HepG2 (cell line): ENCODE results near the gene EFEMP2. TPM values are rescaled to one million over a fixed set of nuclear protein-coding genes. Genes with fewer than 3 reads are reported as not detected.

Experiments
- ATF7 ChIP-seq, 2 experiments: fragments of 450-650 bp in 1 of 2; sonication (generic) in 1 of 2; formaldehyde crosslinking in 1 of 2; IDR thresholded peaks; 2 replicates each; pipeline versions ENCODE4 v1.4.0 to v1.6.1; 2016 to 2020; ENCODE audit warnings: antibody characterized with exemption in 1 of 2, mild to moderate bottlenecking in 1 of 2, missing genetic modification reagents in 1 of 2
- BHLHE40 ChIP-seq: IDR thresholded peaks from 2 replicates; pipeline ENCODE4 v1.6.1; 2011; ENCODE audit warnings: low read length, improper control_type of control experiment
- CTCF ChIP-seq: sonication (generic); formaldehyde crosslinking; IDR thresholded peaks from 2 replicates; pipeline ENCODE4 v1.5.0; 2020; ENCODE audit warnings: mild to moderate bottlenecking, missing genetic modification reagents, moderate library complexity
- GABPA ChIP-seq, 2 experiments: IDR thresholded peaks; 2 replicates each; pipeline ENCODE4 v1.6.1; 2011 to 2016; ENCODE audit warnings: low read depth in 2 of 2, low read length in 1 of 2, missing biosample characterization in 1 of 2, missing genetic modification characterization in 1 of 2
- HCFC1 ChIP-seq: fragments of 150-350 bp; IDR thresholded peaks from 2 replicates; pipeline ENCODE4 v1.6.1; 2014; ENCODE audit warnings: low read depth, low read length
- HMG20B ChIP-seq: conservative IDR thresholded peaks from 2 replicates; pipeline ENCODE4 v1.6.1; 2016; ENCODE audit warnings: missing genetic modification reagents, missing compliant biosample characterization
- HOXA9 ChIP-seq: sonication (generic); formaldehyde crosslinking; IDR thresholded peaks from 2 replicates; pipeline ENCODE4 v1.8.1; 2022; ENCODE audit warnings: missing genetic modification reagents, mild to moderate bottlenecking, moderate library complexity, borderline replicate concordance
- ISL2 ChIP-seq: sonication (generic); formaldehyde crosslinking; IDR thresholded peaks from 2 replicates; pipeline ENCODE4 v1.5.0; 2020; ENCODE audit warnings: missing genetic modification reagents
- MLLT10 ChIP-seq: sonication (generic); formaldehyde crosslinking; IDR thresholded peaks from 2 replicates; pipeline ENCODE4 v1.4.0; 2020; ENCODE audit warnings: missing genetic modification reagents
- NR3C1 ChIP-seq: sonication (generic); formaldehyde crosslinking; IDR thresholded peaks from 2 replicates; pipeline ENCODE4 v1.4.0; 2020; ENCODE audit warnings: missing genetic modification reagents
- PRMT3 ChIP-seq: sonication (generic); formaldehyde crosslinking; IDR thresholded peaks from 2 replicates; pipeline ENCODE4 v1.8.1; 2022; ENCODE audit warnings: low read depth, mild to moderate bottlenecking, moderate library complexity, missing genetic modification reagents, borderline replicate concordance
- SAFB2 ChIP-seq: sonication (generic); formaldehyde crosslinking; IDR thresholded peaks from 2 replicates; pipeline ENCODE4 v1.5.1; 2020; ENCODE audit warnings: missing genetic modification reagents, low read depth, mild to moderate bottlenecking, borderline replicate concordance
- SAP130 ChIP-seq: IDR thresholded peaks from 2 replicates; pipeline ENCODE4 v1.6.1; 2016; ENCODE audit warnings: low read depth
- SMAD9 ChIP-seq: sonication (generic); formaldehyde crosslinking; IDR thresholded peaks from 2 replicates; pipeline ENCODE4 v1.5.1; 2020; ENCODE audit warnings: mild to moderate bottlenecking, missing genetic modification reagents
- SMYD3 ChIP-seq: sonication (generic); formaldehyde crosslinking; IDR thresholded peaks from 2 replicates; pipeline ENCODE4 v1.8.1; 2023; ENCODE audit warnings: mild to moderate bottlenecking, missing genetic modification reagents
- SOX6 ChIP-seq, 2 experiments: fragments of 450-650 bp in 1 of 2; sonication (generic) in 1 of 2; formaldehyde crosslinking in 1 of 2; IDR thresholded peaks; 2 replicates each; pipeline versions ENCODE4 v1.4.0 to v1.6.1; 2017 to 2020; ENCODE audit warnings: antibody characterized with exemption in 1 of 2, mild to moderate bottlenecking in 1 of 2, missing genetic modification reagents in 1 of 2
- ZBTB26 ChIP-seq: IDR thresholded peaks from 2 replicates; pipeline ENCODE4 v1.6.1; 2016; ENCODE audit warnings: missing compliant biosample characterization, missing genetic modification reagents, borderline replicate concordance
- ZEB1 ChIP-seq: IDR thresholded peaks from 2 replicates; pipeline ENCODE4 v1.6.1; 2012; ENCODE audit warnings: mild to moderate bottlenecking, low read depth, inconsistent platforms; ENCODE audit not compliant: insufficient replicate concordance
- ZNF274 ChIP-seq: sonication (generic); formaldehyde crosslinking; IDR thresholded peaks from 2 replicates; pipeline ENCODE4 v1.5.1; 2020; ENCODE audit warnings: mild to moderate bottlenecking, missing genetic modification reagents
- ZNF30 ChIP-seq: sonication (generic); formaldehyde crosslinking; IDR thresholded peaks from 2 replicates; pipeline ENCODE4 v1.5.0; 2020; ENCODE audit warnings: mild to moderate bottlenecking, missing genetic modification reagents
- ZNF432 ChIP-seq: sonication (generic); formaldehyde crosslinking; IDR thresholded peaks from 2 replicates; pipeline ENCODE4 v1.5.0; 2020; ENCODE audit warnings: missing genetic modification reagents, mild to moderate bottlenecking, borderline replicate concordance
- ZNF530 ChIP-seq: sonication (generic); formaldehyde crosslinking; IDR thresholded peaks from 2 replicates; pipeline ENCODE4 v1.5.0; 2020; ENCODE audit warnings: low read depth, mild to moderate bottlenecking, missing genetic modification reagents
- ZNF782 ChIP-seq: sonication (generic); formaldehyde crosslinking; IDR thresholded peaks from 2 replicates; pipeline ENCODE4 v1.4.0; 2020; ENCODE audit warnings: missing genetic modification reagents, mild to moderate bottlenecking, borderline replicate concordance
- ZNF878 ChIP-seq: sonication (generic); formaldehyde crosslinking; IDR thresholded peaks from 2 replicates; pipeline ENCODE4 v1.8.1; 2023; ENCODE audit warnings: mild to moderate bottlenecking, missing genetic modification reagents, moderate library complexity
- ZSCAN22 ChIP-seq: sonication (generic); formaldehyde crosslinking; IDR thresholded peaks from 2 replicates; pipeline ENCODE4 v1.4.0; 2020; ENCODE audit warnings: mild to moderate bottlenecking, missing genetic modification reagents
- polyA plus RNA-seq, 8 experiments: library from polyadenylated mRNA; depleted of rRNA in 3 of 8; stranded (reverse) in 7 of 8; unstranded in 1 of 8; fragments of >200 nt; fragmentation: Illumina TruSeq in 4 of 8; extraction: Trizol in 4 of 8; gene quantifications; 2 replicates each; pipeline versions ENCODE4 v1.2.1 to v1.2.3, GENCODE V29; 2011 to 2016; ENCODE audit warnings: low read depth in 4 of 8, missing spikeins in 1 of 8, mixed read lengths in 1 of 8; ENCODE audit not compliant: insufficient read depth in 1 of 8
- total RNA-seq, 5 experiments: library from RNA; depleted of rRNA; stranded (reverse); fragments of >200 nt; fragmentation: Illumina TruSeq; extraction: Trizol; gene quantifications; 2 replicates each; pipeline ENCODE4 v1.2.3, GENCODE V29; 2016; ENCODE audit warnings: low read depth in 1 of 5
- TF ChIP-seq, protein P1 (sequence below): sonication (generic); formaldehyde crosslinking; IDR thresholded peaks from 2 replicates; pipeline ENCODE4 v1.5.1; 2020; ENCODE audit warnings: mild to moderate bottlenecking, missing genetic modification reagents, borderline replicate concordance

EFEMP2 gene
- total and polyA plus RNA-seq, 2 of the 13 experiments (the other 11 are each of a cell fraction or from before 2014, with no cell fraction given) = 7.4 to 29.7 TPM

DNA sequence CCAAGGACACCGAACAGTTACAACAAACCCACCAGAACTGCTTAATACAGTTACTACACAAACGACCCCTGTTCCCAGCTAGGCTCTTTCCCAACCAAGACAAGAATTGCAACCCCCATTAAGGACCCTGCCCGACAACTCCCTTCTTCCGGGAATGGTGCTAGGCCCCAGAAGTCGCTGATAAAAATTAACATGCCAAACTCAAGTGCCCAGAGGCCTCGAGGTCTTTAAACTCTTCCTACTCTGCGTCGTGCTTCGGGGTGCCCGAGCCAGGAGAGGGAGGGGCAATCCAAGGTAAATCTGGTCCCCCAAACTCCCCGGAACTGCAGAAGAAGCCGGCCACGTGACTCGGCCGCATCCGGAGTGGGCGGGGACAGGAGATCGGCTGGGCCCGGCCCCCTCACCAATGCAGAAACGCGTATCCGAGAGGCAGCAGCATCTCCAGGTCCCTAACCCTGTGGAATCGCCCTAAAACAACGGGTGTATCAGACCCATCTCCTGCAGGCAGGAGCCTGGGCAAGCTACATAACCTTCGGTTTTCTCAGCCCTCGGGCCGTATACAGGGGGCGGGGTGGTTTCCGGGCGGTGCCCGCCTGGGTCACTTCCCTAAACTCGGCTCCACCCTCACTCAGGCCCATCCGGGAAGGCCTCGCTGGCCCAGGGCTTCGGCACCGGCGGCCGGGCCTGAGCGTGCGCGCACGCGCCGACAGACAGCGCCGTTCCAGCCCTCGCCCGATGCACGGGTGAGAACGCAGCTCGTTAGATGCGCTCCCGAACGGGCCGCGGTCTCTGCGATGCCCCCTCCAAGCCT is 15.7 kb downstream of the EFEMP2 start (continued):
- TF ChIP-seq HMG20B (CRISPR knock-in tag) = peak; percentile 14; the same call in 1 of the 2 replicates
- no peak for TF ChIP-seq HOXA9 (CRISPR knock-in tag)
- no peak for TF ChIP-seq SAFB2 (CRISPR knock-in tag)
- TF ChIP-seq ZSCAN22 (CRISPR knock-in tag) = no peak
- peak; percentile 58; the same call in 1 of the 2 replicates for TF ChIP-seq ZNF782 (CRISPR knock-in tag)
- TF ChIP-seq HCFC1 = no peak
- no peak for TF ChIP-seq ZBTB26 (CRISPR knock-in tag)
- TF ChIP-seq ZEB1 = no peak
- TF ChIP-seq ZNF30 (CRISPR knock-in tag) = no peak
- TF ChIP-seq SAP130 = peak; percentile 86
- 0 out of 2 replicates have a peak, but pooled peaks have one; percentile 32 for TF ChIP-seq ZNF878 (CRISPR knock-in tag)
- no peak for TF ChIP-seq MLLT10 (CRISPR knock-in tag)
- TF ChIP-seq NR3C1 (CRISPR knock-in tag) = no peak
- TF ChIP-seq BHLHE40 = peak; percentile 47; the same call in 1 of the 2 replicates
- TF ChIP-seq SMYD3 (CRISPR knock-in tag) = no peak
- TF ChIP-seq GABPA (IDR thresholded peaks at IDR 0.05; ENCODE audit: low read depth, low read length) = no peak
- peak; percentile 82 for TF ChIP-seq GABPA (CRISPR knock-in tag; IDR thresholded peaks at IDR 0.05; ENCODE audit: low read depth)
- TF ChIP-seq CTCF (CRISPR knock-in tag) = no peak
- TF ChIP-seq ATF7 (IDR thresholded peaks at IDR 0.05) = no peak
- peak; percentile 67; the same call in 1 of the 2 replicates for TF ChIP-seq ATF7 (CRISPR knock-in tag; IDR thresholded peaks at IDR 0.05)
- no peak for TF ChIP-seq SOX6 (IDR thresholded peaks at IDR 0.05)
- 0 out of 2 replicates have a peak, but pooled peaks have one; percentile 26 for TF ChIP-seq SOX6 (CRISPR knock-in tag; IDR thresholded peaks at IDR 0.05)
- TF ChIP-seq SMAD9 (CRISPR knock-in tag) = no peak; the same call in 1 of the 2 replicates
- TF ChIP-seq PRMT3 (CRISPR knock-in tag) = no peak
- 0 out of 2 replicates have a peak, but pooled peaks have one; percentile 17 for TF ChIP-seq ISL2 (CRISPR knock-in tag)
- TF ChIP-seq ZNF530 = no peak
- TF ChIP-seq, protein P1, sequence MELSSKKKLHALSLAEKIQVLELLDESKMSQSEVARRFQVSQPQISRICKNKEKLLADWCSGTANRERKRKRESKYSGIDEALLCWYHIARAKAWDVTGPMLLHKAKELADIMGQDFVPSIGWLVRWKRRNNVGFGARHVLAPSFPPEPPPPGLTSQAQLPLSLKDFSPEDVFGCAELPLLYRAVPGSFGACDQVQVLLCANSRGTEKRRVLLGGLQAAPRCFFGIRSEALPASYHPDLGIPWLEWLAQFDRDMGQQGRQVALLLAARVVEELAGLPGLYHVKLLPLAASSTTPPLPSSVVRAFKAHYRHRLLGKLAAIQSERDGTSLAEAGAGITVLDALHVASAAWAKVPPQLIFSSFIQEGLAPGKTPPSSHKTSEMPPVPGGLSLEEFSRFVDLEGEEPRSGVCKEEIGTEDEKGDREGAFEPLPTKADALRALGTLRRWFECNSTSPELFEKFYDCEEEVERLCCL = no peak
- peak; percentile 65; the same call in 1 of the 2 replicates for TF ChIP-seq ZNF274 (CRISPR knock-in tag)
- TF ChIP-seq ZNF432 (CRISPR knock-in tag) = no peak
